Muscle of back (tissue), 11 donors: ENCODE results near the gene ATP5PO. TPM values are rescaled to one million over a fixed set of nuclear protein-coding genes. Genes with fewer than 3 reads are reported as not detected.
"Not testable (repeated sequence)": the region's sequence is repeated elsewhere in the genome, so short reads cannot be mapped to it uniquely, and the experiment has no call there.

Experiments used
- DNase-seq, 3 donors: peaks; one replicate each; pipeline versions ENCODE4 v3.0.0 to v3.0.0-alpha.2; 2013
- polyA plus RNA-seq, 10 donors: library from polyadenylated mRNA; unstranded; fragments of 120-200 nt; gene quantifications; one replicate each; pipeline ENCODE4 v1.2.1, GENCODE V29; 2013; ENCODE audit not compliant: insufficient read length in 10 of 10

ATP5PO gene
- polyA plus RNA-seq, 10 donors = 270 to 337 (median 299) TPM

GRCh38 chr21:33944185-33944763, 28.7 kb upstream of the ATP5PO start:
- no peak for DNase-seq

- no peak for DNase-seq
Measured at GRCh38 chr21:33943293-33943692, 27.7 kb upstream of the ATP5PO start.

GRCh38 chr21:33942426-33942825, 26.8 kb upstream of the ATP5PO start:
- DNase-seq = no peak

GRCh38 chr21:33940881-33941245, 25.3 kb upstream of the ATP5PO start:
- no peak for DNase-seq

GRCh38 chr21:33940164-33940880, 24.7 kb upstream of the ATP5PO start:
- DNase-seq = peak in 1 of 3 donors; percentile 82

GRCh38 chr21:33939226-33939625, 23.6 kb upstream of the ATP5PO start:
- DNase-seq = no peak

GRCh38 chr21:33938381-33938780, 22.8 kb upstream of the ATP5PO start:
- DNase-seq = no peak

GRCh38 chr21:33937931-33938339, 22.3 kb upstream of the ATP5PO start:
- no peak for DNase-seq

GRCh38 chr21:33937146-33937545, 21.5 kb upstream of the ATP5PO start:
- no peak for DNase-seq

- no peak for DNase-seq
Measured at GRCh38 chr21:33936301-33937038, 20.9 kb upstream of the ATP5PO start.

GRCh38 chr21:33932731-33933130, 17.1 kb upstream of the ATP5PO start:
- no peak for DNase-seq

GRCh38 chr21:33931799-33932390, 16.3 kb upstream of the ATP5PO start:
- peak in 1 of 3 donors; percentile 44 for DNase-seq

GRCh38 chr21:33931052-33931798, 15.6 kb upstream of the ATP5PO start:
- DNase-seq = peak in 1 of 3 donors; percentile 27

- not testable (repeated sequence) for DNase-seq
Measured at GRCh38 chr21:33926248-33926647, 10.6 kb upstream of the ATP5PO start.

GRCh38 chr21:33924766-33925100, 9.1 kb upstream of the ATP5PO start:
- DNase-seq = no peak

GRCh38 chr21:33924079-33924765, 8.6 kb upstream of the ATP5PO start:
- peak; percentile 84 to 89 (median 86) for DNase-seq

- DNase-seq = no peak
Measured at GRCh38 chr21:33917421-33917820, 1.8 kb upstream of the ATP5PO start.

- DNase-seq = no peak
Measured at GRCh38 chr21:33916200-33916567, 580 bp upstream of the ATP5PO start.

GRCh38 chr21:33914188-33914587, 1.4 kb downstream of the ATP5PO start:
- no peak for DNase-seq

GRCh38 chr21:33909756-33910155, 5.8 kb downstream of the ATP5PO start:
- DNase-seq = no peak

GRCh38 chr21:33908760-33909159, 6.8 kb downstream of the ATP5PO start:
- DNase-seq = no peak
